DMS 273 (cell line): ENCODE measurements around the gene SUPT5H.

Experiments used
- DNase-seq: peaks from one replicate; lab custom pipeline; 2025; ENCODE audit not compliant: unreplicated experiment; lab: John Stamatoyannopoulos, UW

Gene SUPT5H

GRCh38 chr19:39518975-39519374 lies 73.6 kb downstream of the SUPT5H start:
- DNase-seq, result no peak

- DNase-seq, result no peak
These were observed 75.4 kb downstream of the SUPT5H start for GRCh38 chr19:39520541-39521484.

GRCh38 chr19:39524495-39524894 lies 79.1 kb downstream of the SUPT5H start:
- DNase-seq, result peak; percentile 75

GRCh38 chr19:39525205-39525604 lies 79.8 kb downstream of the SUPT5H start:
- DNase-seq, result no peak
